Neural progenitor cell (in vitro differentiated cells): Measurements from ENCODE around the gene DPF3. TPM values are rescaled to one million over a fixed set of nuclear protein-coding genes. Genes with fewer than 3 reads are reported as not detected.

ENCODE experiments used
- DNase-seq: peaks from one replicate; pipeline ENCODE4 v3.0.0-alpha.2; 2016; ENCODE audit warnings: low spot score
- H2AFZ ChIP-seq: fragments of 200-600 bp; sonication (generic); replicated peaks from 2 replicates; pipeline ENCODE4 v1.6.1; 2016; ENCODE audit warnings: antibody characterized with exemption
- H3F3A ChIP-seq: fragments of 200-600 bp; sonication (generic); 2 replicates; pipeline ENCODE4 v1.6.1; 2016; ENCODE audit warnings: antibody characterized with exemption, low read depth
- H3K27ac ChIP-seq: fragments of 200-600 bp; sonication (generic); 2 replicates; pipeline ENCODE4 v1.5.1; 2016; ENCODE audit warnings: mild to moderate bottlenecking
- H3K27me3 ChIP-seq: fragments of 200-600 bp; sonication (generic); 2 replicates; pipeline ENCODE4 v1.6.1; 2016; ENCODE audit warnings: mild to moderate bottlenecking, moderate library complexity
- H3K36me3 ChIP-seq: fragments of 200-600 bp; sonication (generic); 2 replicates; pipeline ENCODE4 v1.5.1; 2016
- H3K4me1 ChIP-seq: fragments of 200-600 bp; sonication (generic); 2 replicates; pipeline ENCODE4 v1.6.1; 2016; ENCODE audit warnings: mixed run types
- H3K4me2 ChIP-seq: fragments of 200-600 bp; sonication (generic); 2 replicates; pipeline ENCODE4 v1.6.1; 2016
- H3K4me3 ChIP-seq: fragments of 200-600 bp; sonication (generic); 2 replicates; pipeline ENCODE4 v1.5.1; 2016
- H3K79me2 ChIP-seq: fragments of 200-600 bp; sonication (generic); 2 replicates; pipeline ENCODE4 v1.6.1; 2016; ENCODE audit warnings: low read depth
- H3K9ac ChIP-seq: fragments of 200-600 bp; sonication (generic); 2 replicates; pipeline ENCODE4 v1.6.1; 2016
- H3K9me3 ChIP-seq: fragments of 200-600 bp; sonication (generic); 2 replicates; pipeline ENCODE4 v1.5.1; 2016; ENCODE audit warnings: low read depth
- H4K20me1 ChIP-seq: fragments of 200-600 bp; sonication (generic); 2 replicates; pipeline ENCODE4 v1.6.1; 2016; ENCODE audit warnings: low read depth
- H3K27ac Mint-ChIP-seq: 3 replicates; pipeline ENCODE4 v1.8.0; 2021; ENCODE audit warnings: mixed read lengths
- H3K27me3 Mint-ChIP-seq: 2 replicates; pipeline ENCODE4 v1.8.0; 2022; ENCODE audit warnings: low read depth, mild to moderate bottlenecking, inconsistent platforms, moderate library complexity, mixed read lengths; ENCODE audit not compliant: insufficient read depth
- H3K36me3 Mint-ChIP-seq: 3 replicates; pipeline ENCODE4 v1.8.0; 2021; ENCODE audit warnings: mixed read lengths
- H3K4me1 Mint-ChIP-seq: 3 replicates; pipeline ENCODE4 v1.8.0; 2021; ENCODE audit warnings: mixed read lengths
- H3K4me3 Mint-ChIP-seq: 3 replicates; pipeline ENCODE4 v1.8.0; 2021; ENCODE audit warnings: mild to moderate bottlenecking, moderate library complexity, mixed read lengths
- H3K9me3 Mint-ChIP-seq: 3 replicates; pipeline ENCODE4 v1.8.0; 2020; ENCODE audit warnings: mixed read lengths
- EZH2 ChIP-seq: fragments of 200-600 bp; sonication (generic); IDR thresholded peaks from 2 replicates; pipeline ENCODE4 v1.6.1; 2017; ENCODE audit warnings: antibody characterized with exemption, mild to moderate bottlenecking, moderate library complexity
- EZH2phosphoT487 ChIP-seq: fragments of 200-600 bp; sonication (generic); IDR thresholded peaks from 2 replicates; pipeline ENCODE4 v1.6.1; 2017; ENCODE audit warnings: antibody characterized with exemption
- total RNA-seq: library from RNA; depleted of rRNA; stranded (reverse); fragments of >200 nt; gene quantifications from 2 replicates; pipeline ENCODE4 v1.2.3, GENCODE V29; 2015; ENCODE audit warnings: low replicate concordance
- TF ChIP-seq, protein P1 (sequence below): fragments of 200-600 bp; sonication (generic); IDR thresholded peaks from 2 replicates; pipeline ENCODE4 v1.5.1; 2017; ENCODE audit warnings: antibody characterized with exemption, mild to moderate bottlenecking

DPF3 gene
- total RNA-seq, 1 donor from 2014 or later: not detected

DNA sequence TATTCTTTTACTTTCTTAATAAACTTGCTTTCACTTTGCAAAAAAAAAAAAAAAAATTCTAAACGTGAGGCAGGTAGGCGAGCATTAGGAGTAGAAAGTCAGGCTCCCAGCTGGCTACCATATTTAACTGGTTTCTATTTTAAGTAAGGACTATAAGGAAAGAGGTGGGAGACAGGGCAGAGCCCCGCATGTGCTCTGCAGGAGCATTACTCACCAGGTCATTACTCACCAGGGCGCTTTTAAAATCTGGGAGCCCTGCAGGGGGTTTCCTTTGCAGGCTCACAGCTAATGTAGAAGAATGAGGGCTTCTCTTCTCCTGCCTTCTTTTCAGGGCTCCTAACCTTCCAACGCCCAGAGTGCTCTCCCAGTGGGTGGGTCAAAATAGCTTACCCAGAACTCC, 14.0 kb upstream of the DPF3 start:
- Mint-ChIP-seq H3K27ac (no peak overlapping the region), H3K4me3 (no peak overlapping the region), H3K27me3 (peaks cover 4% of the 10 kb centered on the region), H3K4me1 (peaks cover 10% of the 10 kb centered on the region), H3K36me3 (no peaks in the 10 kb centered on the region), H3K9me3 (no peaks in the 10 kb centered on the region)
- Histone ChIP-seq H3K27ac (no peak overlapping the region), H3K4me2 (peak overlapping the region; percentile 1), H3K4me1 (peaks cover 7% of the 10 kb centered on the region), H3K27me3 (peaks cover 11% of the 10 kb centered on the region), H3K9me3 (no peaks in the 10 kb centered on the region), H2AFZ (no peak overlapping the region), H3K4me3 (no peak overlapping the region), H3K79me2 (no peaks in the 10 kb centered on the region), H3K9ac (no peak overlapping the region), H3K36me3 (no peaks in the 10 kb centered on the region), H3F3A (no peaks in the 10 kb centered on the region), H4K20me1 (no peaks in the 10 kb centered on the region)
- no peak for DNase-seq
- TF ChIP-seq EZH2phosphoT487 (no peak), EZH2 (no peak)
- TF ChIP-seq, protein P1, sequence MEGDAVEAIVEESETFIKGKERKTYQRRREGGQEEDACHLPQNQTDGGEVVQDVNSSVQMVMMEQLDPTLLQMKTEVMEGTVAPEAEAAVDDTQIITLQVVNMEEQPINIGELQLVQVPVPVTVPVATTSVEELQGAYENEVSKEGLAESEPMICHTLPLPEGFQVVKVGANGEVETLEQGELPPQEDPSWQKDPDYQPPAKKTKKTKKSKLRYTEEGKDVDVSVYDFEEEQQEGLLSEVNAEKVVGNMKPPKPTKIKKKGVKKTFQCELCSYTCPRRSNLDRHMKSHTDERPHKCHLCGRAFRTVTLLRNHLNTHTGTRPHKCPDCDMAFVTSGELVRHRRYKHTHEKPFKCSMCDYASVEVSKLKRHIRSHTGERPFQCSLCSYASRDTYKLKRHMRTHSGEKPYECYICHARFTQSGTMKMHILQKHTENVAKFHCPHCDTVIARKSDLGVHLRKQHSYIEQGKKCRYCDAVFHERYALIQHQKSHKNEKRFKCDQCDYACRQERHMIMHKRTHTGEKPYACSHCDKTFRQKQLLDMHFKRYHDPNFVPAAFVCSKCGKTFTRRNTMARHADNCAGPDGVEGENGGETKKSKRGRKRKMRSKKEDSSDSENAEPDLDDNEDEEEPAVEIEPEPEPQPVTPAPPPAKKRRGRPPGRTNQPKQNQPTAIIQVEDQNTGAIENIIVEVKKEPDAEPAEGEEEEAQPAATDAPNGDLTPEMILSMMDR: no peak

DNA sequence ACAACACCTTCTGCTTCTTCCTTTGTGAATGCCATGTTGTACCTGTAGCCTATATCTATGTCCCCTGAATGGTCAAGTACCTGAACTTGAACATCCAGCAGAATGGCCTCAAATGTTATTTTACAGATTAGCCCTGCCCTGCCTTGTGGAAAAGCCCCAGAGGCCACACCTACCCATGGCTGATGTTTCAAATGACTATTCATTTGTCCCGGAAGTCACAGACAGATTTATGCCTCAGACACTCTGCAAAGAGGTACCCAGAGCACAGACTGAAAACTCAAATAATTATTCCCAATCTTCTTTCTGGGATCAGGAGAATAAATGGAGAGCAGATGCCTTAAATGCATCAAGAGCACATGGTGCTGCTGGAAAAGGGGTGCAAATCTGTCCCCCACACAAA, 13.0 kb upstream of the DPF3 start:
- Mint-ChIP-seq H3K36me3 (no peaks in the 10 kb centered on the region), H3K4me1 (peaks cover 10% of the 10 kb centered on the region), H3K27me3 (peaks cover 4% of the 10 kb centered on the region), H3K27ac (no peak overlapping the region), H3K9me3 (no peaks in the 10 kb centered on the region), H3K4me3 (no peak overlapping the region)
- no peaks in the 10 kb centered on the region for H3F3A ChIP-seq
- H3K4me1 ChIP-seq: peaks cover 7% of the 10 kb centered on the region
- H3K9ac ChIP-seq: no peak overlapping the region
- H3K27ac ChIP-seq: no peak overlapping the region
- no peaks in the 10 kb centered on the region for H3K36me3 ChIP-seq
- H4K20me1 ChIP-seq: no peaks in the 10 kb centered on the region
- no peaks in the 10 kb centered on the region for H3K9me3 ChIP-seq
- H2AFZ ChIP-seq: no peak overlapping the region
- peaks cover 11% of the 10 kb centered on the region for H3K27me3 ChIP-seq
- DNase-seq: no peak
- no peak overlapping the region for H3K4me2 ChIP-seq
- H3K79me2 ChIP-seq: no peaks in the 10 kb centered on the region
- H3K4me3 ChIP-seq: no peak overlapping the region
- TF ChIP-seq EZH2phosphoT487: no peak

DNA sequence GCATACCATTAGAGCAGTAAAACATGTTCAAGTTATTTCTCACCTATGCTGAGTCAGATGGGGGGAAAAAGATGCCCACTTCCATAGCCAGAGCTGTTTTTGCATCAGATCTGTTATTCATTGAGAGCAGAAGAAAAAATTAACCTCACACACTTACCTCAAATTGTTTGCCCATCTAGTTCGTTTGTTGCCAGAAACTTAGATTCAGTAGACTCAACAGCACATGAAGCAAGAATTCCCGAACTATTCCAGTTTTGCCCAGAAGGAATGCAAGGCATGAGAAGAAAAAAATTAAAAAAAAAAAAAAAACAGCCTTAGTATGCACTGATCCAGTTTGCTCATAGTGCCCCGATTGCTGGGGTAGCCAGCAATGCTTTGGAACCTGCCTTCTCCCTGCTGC, 12.4 kb upstream of the DPF3 start:
- Histone ChIP-seq H3K4me3 (no peak overlapping the region), H3K27me3 (peaks cover 11% of the 10 kb centered on the region), H3K9ac (no peak overlapping the region), H3K9me3 (no peaks in the 10 kb centered on the region), H3F3A (no peaks in the 10 kb centered on the region), H3K27ac (no peak overlapping the region), H3K79me2 (no peaks in the 10 kb centered on the region), H3K36me3 (no peaks in the 10 kb centered on the region), H3K4me1 (peaks cover 7% of the 10 kb centered on the region), H4K20me1 (no peaks in the 10 kb centered on the region), H3K4me2 (no peak overlapping the region), H2AFZ (no peak overlapping the region)
- no peaks in the 10 kb centered on the region for H3K36me3 Mint-ChIP-seq
- no peak overlapping the region for H3K4me3 Mint-ChIP-seq
- H3K4me1 Mint-ChIP-seq: peaks cover 10% of the 10 kb centered on the region
- no peak for DNase-seq
- peaks cover 4% of the 10 kb centered on the region for H3K27me3 Mint-ChIP-seq
- H3K27ac Mint-ChIP-seq: no peak overlapping the region
- no peaks in the 10 kb centered on the region for H3K9me3 Mint-ChIP-seq
- TF ChIP-seq EZH2phosphoT487 (no peak), EZH2 (no peak)
- TF ChIP-seq, protein P1: no peak

DNA sequence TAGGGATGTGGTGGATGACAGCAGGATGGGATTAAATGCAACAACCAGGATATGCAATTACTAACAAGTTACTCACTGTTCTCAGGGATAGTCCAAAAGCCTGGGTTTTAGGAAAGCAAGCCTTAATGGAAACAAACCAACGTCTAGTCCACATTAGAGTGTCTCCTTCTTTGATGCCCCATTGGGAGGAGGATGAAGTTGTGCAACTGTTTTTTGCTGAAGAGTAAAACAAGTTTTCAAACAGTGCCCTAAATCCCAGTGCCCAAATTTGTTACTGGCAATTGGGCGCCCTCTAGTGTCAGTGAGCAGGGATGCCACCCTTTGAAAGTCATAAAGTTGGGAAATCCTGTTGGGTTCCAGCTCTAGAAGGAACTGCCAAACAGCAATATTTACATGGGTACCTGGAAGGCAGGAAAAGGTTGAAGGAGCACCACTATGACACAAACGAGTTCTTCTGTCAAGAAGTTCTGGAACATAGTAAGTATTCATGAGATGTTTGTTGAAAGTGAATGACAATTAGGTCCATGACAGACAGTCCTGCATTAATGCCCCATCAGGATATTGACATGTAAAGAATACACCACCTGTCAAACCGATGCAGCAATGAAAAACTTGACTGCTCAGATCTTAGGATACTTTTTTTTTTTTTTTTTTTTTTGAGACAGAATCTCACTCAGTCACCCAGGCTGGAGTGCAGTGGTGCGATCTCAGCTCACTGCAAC, 11.1 kb upstream of the DPF3 start:
- no peaks in the 10 kb centered on the region for H3K36me3 ChIP-seq
- H3K9me3 ChIP-seq: no peaks in the 10 kb centered on the region
- Mint-ChIP-seq H3K4me3 (no peak overlapping the region), H3K27me3 (peaks cover 6% of the 10 kb centered on the region), H3K27ac (no peak overlapping the region), H3K36me3 (no peaks in the 10 kb centered on the region), H3K9me3 (no peaks in the 10 kb centered on the region), H3K4me1 (peaks cover 10% of the 10 kb centered on the region)
- H3K9ac ChIP-seq: no peak overlapping the region
- no peak for TF ChIP-seq EZH2
- TF ChIP-seq, protein P1: peak; percentile 98
- H3K79me2 ChIP-seq: no peaks in the 10 kb centered on the region
- no peak overlapping the region for H3K4me3 ChIP-seq
- peaks cover 7% of the 10 kb centered on the region for H3K4me1 ChIP-seq
- peak overlapping the region; percentile 10 for H2AFZ ChIP-seq
- no peaks in the 10 kb centered on the region for H3F3A ChIP-seq
- no peaks in the 10 kb centered on the region for H4K20me1 ChIP-seq
- H3K27me3 ChIP-seq: peaks cover 11% of the 10 kb centered on the region
- no peak overlapping the region for H3K27ac ChIP-seq
- DNase-seq: peak; percentile 75
- H3K4me2 ChIP-seq: no peak overlapping the region
